ENCODE measurements around the gene CXXC4. TPM values are rescaled to one million over a fixed set of nuclear protein-coding genes. Genes with fewer than 3 reads are reported as not detected.

Gene CXXC4
- total RNA-seq, 1 experiment from 2014 or later: 4.2 TPM

GRCh38 chr4:104490770-104491480, 3.8 kb downstream of the CXXC4 start:
- Histone ChIP-seq H3K27ac (ENCODE audit: insufficient read length, low read depth, low read length) (no peak overlapping the region), H2BK120ac (ENCODE audit: low read depth, low read length, poor library complexity, severe bottlenecking) (no peak overlapping the region), H3K4ac (ENCODE audit: low read depth, low read length) (no peak overlapping the region), H3K14ac (ENCODE audit: insufficient read depth, low read length) (peak overlapping the region; percentile 45), H3K18ac (ENCODE audit: insufficient read length, low read depth, low read length) (no peak overlapping the region), H3K9ac (ENCODE audit: extremely low read depth, insufficient read length, low read length) (peak overlapping the region; percentile 59), H3T11ph (ENCODE audit: low read length) (no peak overlapping the region), H4K5ac (ENCODE audit: insufficient read length, low read depth, low read length) (no peak overlapping the region), H3K79me1 (ENCODE audit: insufficient read depth, low read depth, low read length, poor library complexity, severe bottlenecking) (no peaks in the 10 kb centered on the region), H2AFZ (ENCODE audit: low read length) (no peak overlapping the region), H3K9me3 (ENCODE audit: control insufficient read depth, low read depth, low read length) (no peaks in the 10 kb centered on the region), H2BK5ac (ENCODE audit: insufficient read length, low read length) (no peak overlapping the region), H3K56ac (ENCODE audit: insufficient read length, low read depth, low read length) (no peak overlapping the region), H3K23ac (ENCODE audit: insufficient read length, low read depth, low read length) (no peak overlapping the region), H3K4me2 (ENCODE audit: insufficient read depth, insufficient read length, low read length) (peak overlapping the region; percentile 98), H4K20me1 (ENCODE audit: control insufficient read depth, insufficient read depth, insufficient read length) (no peaks in the 10 kb centered on the region), H3K4me1 (ENCODE audit: insufficient read depth, low read length) (peaks cover 2% of the 10 kb centered on the region), H3K27me3 (ENCODE audit: insufficient read depth, low read length) (no peaks in the 10 kb centered on the region), H2AK5ac (ENCODE audit: insufficient read length, low read length) (no peak overlapping the region), H2BK12ac (ENCODE audit: insufficient read length, low read depth, low read length) (no peak overlapping the region), H2BK20ac (ENCODE audit: low read depth, low read length, poor library complexity, severe bottlenecking) (no peak overlapping the region), H3K23me2 (ENCODE audit: insufficient read length, low read depth, low read length, poor library complexity, severe bottlenecking) (peaks cover 21% of the 10 kb centered on the region), H3K79me2 (ENCODE audit: insufficient read depth, low read length) (no peaks in the 10 kb centered on the region), H2BK15ac (ENCODE audit: low read depth, low read length) (no peak overlapping the region), H4K8ac (replicated peaks; ENCODE audit: insufficient read length, low read depth, low read length) (no peak overlapping the region), H4K91ac (ENCODE audit: insufficient read length, low read depth, low read length) (no peak overlapping the region)
- H3K9me3 Mint-ChIP-seq: no peaks in the 10 kb centered on the region
- TF ChIP-seq CTCF (conservative IDR thresholded peaks at IDR 0.05): no peak
- no peaks in the 10 kb centered on the region; a peak in 2 of 7 replicates for H3K36me3 Mint-ChIP-seq (ENCODE audit: insufficient read depth in 1 of 3, low read depth in 3 of 3)
- H3K4me3 Mint-ChIP-seq: peak overlapping the region; percentile 88 to 97
- DNase-seq: peak; percentile 63
- H3K4me1 Mint-ChIP-seq: peaks cover 55 to 63% of the 10 kb centered on the region in 2 experiments
- peak overlapping the region; percentile 88 to 97 (median 94); a peak in 5 of 7 replicates for H3K27ac Mint-ChIP-seq
- WGBS (ENCODE audit: extremely low coverage, insufficient read length, low lambda C conversion rate): no CpG with 5 or more reads among the region's 55 CpGs
- peaks cover 5% of the 10 kb centered on the region for H3K27me3 Mint-ChIP-seq (ENCODE audit: low read depth)
